Ectodermal cell (in vitro differentiated cells): ENCODE measurements around the gene SERPINB2.
A peak's percentile ranks its signal among the peaks of the same experiment; 100 is the strongest.
"Not testable (repeated sequence)": the region's sequence is repeated elsewhere in the genome, so short reads cannot be mapped to it uniquely, and the experiment has no call there.

ENCODE experiments used
- H3K27ac ChIP-seq: 2 replicates; pipeline ENCODE4 v1.7.0; 2013; ENCODE audit warnings: mild to moderate bottlenecking, low read depth, low read length; ENCODE audit not compliant: insufficient read depth, poor library complexity, severe bottlenecking
- H3K27me3 ChIP-seq: 2 replicates; pipeline ENCODE4 v1.7.0; 2013; ENCODE audit warnings: mild to moderate bottlenecking, low read length; ENCODE audit not compliant: insufficient read depth, control insufficient read depth, poor library complexity, severe bottlenecking
- H3K36me3 ChIP-seq: one replicate; pipeline ENCODE4 v1.7.0; 2013; ENCODE audit warnings: low read length; ENCODE audit not compliant: control insufficient read depth, insufficient read depth
- H3K4me1 ChIP-seq: one replicate; pipeline ENCODE4 v1.7.0; 2013; ENCODE audit warnings: low read length; ENCODE audit not compliant: control insufficient read depth, insufficient read depth
- H3K4me3 ChIP-seq: 2 replicates; pipeline ENCODE4 v1.7.0; 2013; ENCODE audit warnings: low read depth, low read length, control low read depth; ENCODE audit not compliant: insufficient read depth
- H3K9me3 ChIP-seq: 2 replicates; pipeline ENCODE4 v1.7.0; 2013; ENCODE audit warnings: mild to moderate bottlenecking, low read length, moderate library complexity; ENCODE audit not compliant: control insufficient read depth
- WGBS, 2 experiments: methylation state at CpG; one replicate each; pipeline ENCODE4 v1.1.7; 2013; ENCODE audit warnings: missing lambda C conversion rate in 2 of 2; 5-methylcytosine and 5-hydroxymethylcytosine counted together

SERPINB2 gene

GRCh38 chr18:63928331-63928730 is 40.8 kb downstream of the SERPINB2 start:
- Histone ChIP-seq H3K4me1 (no peaks in the 10 kb centered on the region), H3K36me3 (no peaks in the 10 kb centered on the region), H3K27me3 (no peaks in the 10 kb centered on the region), H3K9me3 (no peaks in the 10 kb centered on the region), H3K27ac (no peak overlapping the region), H3K4me3 (no peak overlapping the region)
- WGBS, 2 experiments, result 86 to 89% methylated on average over 5 to 8 of the region's 8 CpGs

GRCh38 chr18:63929369-63929768 is 41.9 kb downstream of the SERPINB2 start:
- H3K27ac ChIP-seq, H3K4me1 ChIP-seq, H3K4me3 ChIP-seq, H3K9me3 ChIP-seq, H3K36me3 ChIP-seq, H3K27me3 ChIP-seq: not testable (repeated sequence)

- Histone ChIP-seq H3K4me3 (no peak overlapping the region), H3K27ac (no peak overlapping the region), H3K27me3 (peaks cover 5% of the 10 kb centered on the region), H3K4me1 (no peaks in the 10 kb centered on the region), H3K9me3 (no peaks in the 10 kb centered on the region), H3K36me3 (no peaks in the 10 kb centered on the region)
- 91 to 97% methylated on average over 3 of the region's 3 CpGs for WGBS, 2 experiments
Observed at GRCh38 chr18:63930773-63931354, 43.4 kb downstream of the SERPINB2 start.

GRCh38 chr18:63936156-63936931 is 48.8 kb downstream of the SERPINB2 start:
- Histone ChIP-seq H3K4me3 (peak overlapping the region; percentile 51), H3K9me3 (no peaks in the 10 kb centered on the region), H3K36me3 (no peaks in the 10 kb centered on the region), H3K4me1 (no peaks in the 10 kb centered on the region), H3K27me3 (peaks cover 27% of the 10 kb centered on the region), H3K27ac (no peak overlapping the region)
- WGBS, 2 experiments, result 8 to 9% methylated on average over 49 to 54 of the region's 54 CpGs

GRCh38 chr18:63936932-63937393 is 49.5 kb downstream of the SERPINB2 start:
- WGBS, 2 experiments, result 74% methylated on average over 19 of the region's 19 CpGs
- no peaks in the 10 kb centered on the region for H3K4me1 ChIP-seq
- H3K27ac ChIP-seq, result no peak overlapping the region
- peak overlapping the region; percentile 51 for H3K4me3 ChIP-seq
- H3K36me3 ChIP-seq, result no peaks in the 10 kb centered on the region
- peaks cover 27% of the 10 kb centered on the region for H3K27me3 ChIP-seq
- H3K9me3 ChIP-seq, result no peaks in the 10 kb centered on the region

- H3K27ac ChIP-seq, result no peak overlapping the region
- 95 to 96% methylated on average over 8 of the region's 8 CpGs for WGBS, 2 experiments
- H3K27me3 ChIP-seq, result peaks cover 22% of the 10 kb centered on the region
- no peak overlapping the region for H3K4me3 ChIP-seq
- H3K4me1 ChIP-seq, result no peaks in the 10 kb centered on the region
- no peaks in the 10 kb centered on the region for H3K9me3 ChIP-seq
- no peaks in the 10 kb centered on the region for H3K36me3 ChIP-seq
Observed at GRCh38 chr18:63940008-63940407, 52.5 kb downstream of the SERPINB2 start.

GRCh38 chr18:63940543-63941050 is 53.1 kb downstream of the SERPINB2 start:
- H3K36me3 ChIP-seq, H3K4me3 ChIP-seq, H3K9me3 ChIP-seq, H3K4me1 ChIP-seq, H3K27ac ChIP-seq: not testable (repeated sequence)
- WGBS, 2 experiments, result 87 to 88% methylated on average over 17 of the region's 17 CpGs
- H3K27me3 ChIP-seq, result peaks cover 22% of the 10 kb centered on the region

- Histone ChIP-seq H3K27ac (no peak overlapping the region), H3K9me3 (no peaks in the 10 kb centered on the region), H3K36me3 (no peaks in the 10 kb centered on the region), H3K4me3 (no peak overlapping the region), H3K4me1 (peaks cover 4% of the 10 kb centered on the region), H3K27me3 (peaks cover 19% of the 10 kb centered on the region)
- 100% methylated on average over 1 to 2 of the region's 3 CpGs for WGBS, 2 experiments
Observed at GRCh38 chr18:63947051-63947790, 59.7 kb downstream of the SERPINB2 start.

- 10 to 11% methylated on average over 35 of the region's 35 CpGs for WGBS, 2 experiments
- Histone ChIP-seq H3K4me3 (peak within 1 kb of the TSS; percentile 25), H3K27ac (no peak within 1 kb of the TSS)
Observed at GRCh38 chr18:63949068-63949737, 61.7 kb downstream of the SERPINB2 start, which contains the start of gene HMSD. HMSD (plus strand) TSS chr18:63949301; CDS start chr18:63953456, 4,155 bp downstream.

More at GRCh38 chr18:63949068-63949737, 61.7 kb downstream of the SERPINB2 start, which contains the start of gene HMSD:
- Histone ChIP-seq H3K4me1 (peaks cover 4% of the 10 kb centered on the region), H3K9me3 (no peaks in the 10 kb centered on the region), H3K27me3 (peaks cover 19% of the 10 kb centered on the region), H3K36me3 (no peaks in the 10 kb centered on the region)
